Activated T-cell treated with anti-CD3 and anti-CD28 coated beads, Interleukin-2, amount 50 U/mL, for 24 hours (primary cell): Measurements from ENCODE around the gene PAFAH2.
A peak's percentile ranks its signal among the peaks of the same experiment; 100 is the strongest.

ENCODE experiments used
- DNase-seq: peaks from one replicate; pipeline ENCODE4 v3.0.0-alpha.2; 2020
- H3K27ac Mint-ChIP-seq: 2 replicates; pipeline ENCODE4 v1.8.0; 2020; ENCODE audit warnings: mild to moderate bottlenecking, mixed read lengths
- H3K27me3 Mint-ChIP-seq: 2 replicates; pipeline ENCODE4 v1.8.0; 2020; ENCODE audit warnings: mixed read lengths
- H3K36me3 Mint-ChIP-seq: 2 replicates; pipeline ENCODE4 v1.8.0; 2020; ENCODE audit warnings: low read depth, mixed read lengths
- H3K4me1 Mint-ChIP-seq: 2 replicates; pipeline ENCODE4 v1.8.0; 2020; ENCODE audit warnings: low read depth, mixed read lengths
- H3K4me3 Mint-ChIP-seq: 2 replicates; pipeline ENCODE4 v1.8.0; 2020; ENCODE audit warnings: mild to moderate bottlenecking, moderate library complexity, mixed read lengths
- H3K9me3 Mint-ChIP-seq: 2 replicates; pipeline ENCODE4 v1.8.0; 2020; ENCODE audit warnings: mixed read lengths

Gene PAFAH2

DNA sequence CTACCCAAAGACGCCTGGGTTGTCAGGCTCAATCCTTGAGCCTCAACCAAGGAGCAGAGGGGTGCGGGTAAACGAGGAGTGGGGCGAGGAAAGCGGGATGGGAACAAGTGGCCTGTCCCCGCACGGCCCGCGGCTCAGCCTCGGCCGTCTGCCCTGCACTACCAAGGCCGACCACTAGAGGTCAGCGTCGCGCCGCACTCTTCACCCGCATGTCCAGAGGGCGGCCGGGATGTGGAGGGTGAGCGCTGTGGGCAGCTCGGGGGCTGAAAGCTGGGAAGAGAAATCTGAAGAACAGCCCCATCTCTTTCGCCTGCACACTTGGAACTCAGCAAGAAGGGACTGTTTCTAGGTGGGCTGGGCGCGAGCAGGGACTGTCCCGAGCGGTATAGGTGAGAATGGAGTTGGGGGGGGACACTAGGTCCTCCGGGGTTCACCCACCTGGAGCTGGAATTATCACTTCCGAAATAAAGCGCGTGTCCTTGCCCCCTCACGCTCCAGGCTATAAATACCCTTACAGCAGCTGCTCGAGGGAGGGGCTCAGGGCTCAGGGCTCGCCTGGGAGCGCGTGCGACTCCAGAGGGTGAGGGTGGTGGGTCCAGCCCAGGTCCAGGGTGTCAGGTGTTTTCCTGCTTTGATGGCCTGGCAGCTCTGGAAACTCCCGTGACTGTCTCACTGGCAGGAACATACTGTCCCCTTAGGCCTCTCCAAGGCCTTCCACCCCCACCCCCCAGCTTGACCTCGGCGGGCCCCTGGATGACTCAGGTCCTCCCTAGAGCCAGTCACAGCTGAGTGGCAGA, 38.3 kb upstream of the PAFAH2 start:
- peaks cover 10% of the 10 kb centered on the region for H3K27me3 Mint-ChIP-seq
- H3K27ac Mint-ChIP-seq = peak overlapping the region; percentile 89
- DNase-seq = peak; percentile 91
- H3K4me1 Mint-ChIP-seq = peaks cover 23% of the 10 kb centered on the region
- H3K4me3 Mint-ChIP-seq = peak overlapping the region; percentile 87
- H3K9me3 Mint-ChIP-seq = no peaks in the 10 kb centered on the region
- H3K36me3 Mint-ChIP-seq = peaks cover 3% of the 10 kb centered on the region

DNA sequence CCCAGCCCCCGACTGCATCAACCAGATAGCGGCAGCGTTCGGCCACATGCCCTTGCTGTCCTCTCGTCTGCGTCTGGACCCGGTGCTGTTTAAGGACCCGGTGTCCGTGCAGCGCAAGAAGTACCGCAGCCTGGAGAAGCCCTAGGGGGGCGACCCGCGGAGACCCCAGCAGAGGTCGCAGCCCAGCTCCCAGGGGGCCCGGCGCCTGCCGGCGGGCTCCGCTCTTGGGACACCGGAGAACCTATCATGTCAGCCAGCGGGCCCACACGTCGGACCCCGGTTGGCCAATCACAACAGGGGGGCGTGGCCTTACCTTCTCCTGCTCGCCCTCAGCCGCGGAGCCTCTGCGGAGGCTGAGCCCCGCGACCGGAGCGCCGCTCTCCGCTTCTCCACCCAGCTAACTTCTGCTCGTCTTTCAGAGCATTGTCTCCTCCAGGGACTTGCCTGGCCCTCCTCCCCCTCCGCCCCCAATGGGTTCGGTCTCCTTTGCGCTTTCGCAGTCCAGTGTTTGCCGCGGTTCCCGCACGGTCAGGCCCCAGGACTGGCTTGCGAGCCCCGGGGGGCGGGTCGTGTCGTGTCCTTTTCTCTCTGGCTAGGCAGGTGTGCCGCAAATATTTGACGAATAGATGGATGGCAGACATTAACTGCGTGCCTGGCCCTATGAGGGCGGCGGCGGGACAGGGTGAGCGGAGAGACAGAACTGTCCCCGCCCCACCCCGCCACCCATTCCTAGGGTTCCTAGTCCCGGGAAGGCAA, 37.5 kb upstream of the PAFAH2 start:
- Mint-ChIP-seq H3K36me3 (peaks cover 3% of the 10 kb centered on the region), H3K4me3 (peak overlapping the region; percentile 87), H3K9me3 (no peaks in the 10 kb centered on the region), H3K27me3 (peaks cover 10% of the 10 kb centered on the region), H3K4me1 (peaks cover 23% of the 10 kb centered on the region), H3K27ac (peak overlapping the region; percentile 89)
- peak; percentile 91 for DNase-seq

DNA sequence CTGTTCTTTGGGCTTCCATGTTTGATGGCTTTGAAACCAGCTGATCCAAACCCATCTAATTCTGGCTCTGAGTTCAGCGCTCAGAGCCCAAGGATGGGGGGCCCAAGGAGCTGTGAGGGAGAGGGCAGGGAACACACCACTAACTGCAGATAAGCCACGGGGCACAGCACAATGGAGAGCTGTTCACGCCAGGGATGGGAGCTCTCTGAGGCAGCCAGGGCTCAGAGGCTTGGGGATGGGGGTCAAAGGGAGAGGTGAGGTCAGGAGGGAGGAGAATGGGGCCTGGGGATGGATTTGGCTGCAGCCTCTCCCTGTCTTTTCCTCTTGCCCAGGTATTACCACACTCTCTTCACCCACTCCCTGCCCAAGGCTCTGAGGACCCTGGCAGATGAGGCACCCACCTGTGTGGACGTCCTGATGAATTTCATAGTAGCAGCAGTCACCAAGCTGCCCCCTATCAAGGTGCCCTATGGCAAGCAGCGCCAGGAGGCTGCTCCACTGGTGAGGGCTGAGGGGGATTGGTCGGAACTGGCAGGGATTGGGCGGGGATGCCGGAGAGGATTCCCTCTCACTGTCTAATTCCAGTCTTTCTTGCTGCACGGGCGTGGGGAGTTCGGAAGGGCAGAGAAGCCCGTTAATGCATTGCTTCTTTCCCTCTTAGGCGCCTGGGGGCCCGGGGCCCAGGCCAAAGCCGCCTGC, 36.8 kb upstream of the PAFAH2 start:
- Mint-ChIP-seq H3K4me3 (peak overlapping the region; percentile 87), H3K27ac (peak overlapping the region; percentile 64), H3K36me3 (peaks cover 3% of the 10 kb centered on the region), H3K27me3 (peaks cover 10% of the 10 kb centered on the region), H3K4me1 (peaks cover 23% of the 10 kb centered on the region), H3K9me3 (no peaks in the 10 kb centered on the region)
- no peak for DNase-seq

DNA sequence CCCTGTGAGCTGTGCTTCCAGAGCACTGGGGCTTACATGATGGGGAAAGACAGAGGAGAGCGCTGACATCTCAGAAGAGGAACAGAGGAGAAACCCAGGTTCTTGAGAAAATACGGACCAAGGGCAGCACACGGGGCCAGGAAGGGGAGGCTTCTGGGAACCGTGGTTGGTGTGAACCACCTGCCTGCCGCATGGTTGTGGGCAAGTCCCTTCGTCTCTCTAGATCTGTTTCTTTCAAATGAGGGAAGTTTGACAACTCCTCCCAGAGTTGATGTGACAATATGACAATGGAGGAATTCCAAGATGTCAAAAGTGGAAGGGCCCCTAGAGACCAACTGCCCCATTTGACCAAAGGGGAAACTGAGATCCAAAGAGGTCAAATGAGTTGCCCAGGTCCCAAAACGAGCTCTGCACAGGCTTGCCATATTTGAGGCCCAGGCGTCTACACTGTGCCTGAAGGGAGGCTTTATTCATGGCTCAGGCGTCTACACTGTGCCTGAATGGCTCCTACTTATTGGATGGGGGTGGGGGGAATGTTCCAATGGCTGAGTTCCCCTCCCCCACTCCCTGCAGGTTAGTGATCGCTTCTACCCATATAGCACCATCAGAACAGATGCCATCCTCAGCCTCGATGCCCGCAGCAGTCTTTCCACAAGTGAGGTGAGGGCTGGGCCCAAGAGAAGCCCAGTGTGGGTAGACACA, 34.9 kb upstream of the PAFAH2 start:
- H3K27ac Mint-ChIP-seq = no peak overlapping the region
- no peak overlapping the region for H3K4me3 Mint-ChIP-seq
- H3K27me3 Mint-ChIP-seq = peaks cover 10% of the 10 kb centered on the region
- H3K4me1 Mint-ChIP-seq = peaks cover 25% of the 10 kb centered on the region
- H3K36me3 Mint-ChIP-seq = peaks cover 3% of the 10 kb centered on the region
- no peaks in the 10 kb centered on the region for H3K9me3 Mint-ChIP-seq
- DNase-seq = no peak

DNA sequence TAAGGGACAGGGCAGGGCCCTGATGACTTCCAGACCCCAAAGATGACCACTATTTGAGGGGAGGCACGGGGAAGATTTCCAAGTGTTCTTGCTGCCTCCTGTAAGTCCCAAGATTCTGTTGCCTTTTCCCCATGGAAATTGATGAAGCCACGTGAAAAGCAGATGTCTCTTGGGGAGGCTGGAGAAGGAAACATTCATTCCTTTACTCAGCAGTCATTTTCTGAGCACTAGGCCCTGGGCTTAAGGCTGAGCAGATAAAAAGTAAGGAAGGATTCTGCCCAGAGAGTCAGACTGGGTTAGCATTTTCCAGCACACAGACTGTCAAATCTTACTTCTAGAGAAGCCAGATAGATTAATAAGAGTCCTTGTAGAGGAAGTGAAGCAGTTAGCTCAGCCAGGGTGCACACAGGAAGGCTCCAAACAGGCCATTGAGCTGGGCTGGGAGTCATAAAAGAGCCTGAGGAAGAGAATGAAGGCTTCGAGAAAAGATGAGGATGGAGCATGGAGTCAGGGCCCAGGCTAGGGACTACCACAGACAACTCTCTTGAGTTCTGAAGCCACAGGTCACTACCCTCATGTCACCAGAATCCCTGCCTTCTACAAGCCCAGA, 33.9 kb upstream of the PAFAH2 start:
- H3K4me1 Mint-ChIP-seq = peaks cover 26% of the 10 kb centered on the region
- no peaks in the 10 kb centered on the region for H3K9me3 Mint-ChIP-seq
- H3K4me3 Mint-ChIP-seq = no peak overlapping the region
- DNase-seq = no peak
- peaks cover 10% of the 10 kb centered on the region for H3K27me3 Mint-ChIP-seq
- H3K27ac Mint-ChIP-seq = no peak overlapping the region
- peaks cover 3% of the 10 kb centered on the region for H3K36me3 Mint-ChIP-seq

DNA sequence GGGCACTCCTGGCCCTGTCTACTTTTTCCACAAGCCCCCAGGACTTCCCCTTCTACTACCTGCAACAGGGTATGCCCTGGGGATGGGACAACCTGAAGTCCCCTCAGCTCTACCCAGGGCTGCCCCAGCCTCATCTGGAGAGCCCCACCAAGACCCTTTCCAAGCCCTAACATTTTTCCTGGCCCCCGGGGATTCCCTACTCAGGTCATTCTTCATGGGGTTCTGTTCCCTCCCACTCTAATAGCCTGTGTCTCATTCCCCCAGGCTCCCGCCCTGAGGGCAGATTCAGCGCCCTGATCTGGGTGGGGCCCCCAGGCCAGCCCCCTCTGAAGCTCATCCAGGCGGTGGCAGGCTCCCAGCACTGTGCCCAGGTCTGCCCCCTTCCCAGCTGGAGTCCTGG, 33.3 kb upstream of the PAFAH2 start:
- Mint-ChIP-seq H3K27ac (no peak overlapping the region), H3K27me3 (peaks cover 10% of the 10 kb centered on the region), H3K4me3 (no peak overlapping the region), H3K36me3 (peaks cover 3% of the 10 kb centered on the region), H3K4me1 (peaks cover 21% of the 10 kb centered on the region), H3K9me3 (no peaks in the 10 kb centered on the region)
- DNase-seq = no peak

DNA sequence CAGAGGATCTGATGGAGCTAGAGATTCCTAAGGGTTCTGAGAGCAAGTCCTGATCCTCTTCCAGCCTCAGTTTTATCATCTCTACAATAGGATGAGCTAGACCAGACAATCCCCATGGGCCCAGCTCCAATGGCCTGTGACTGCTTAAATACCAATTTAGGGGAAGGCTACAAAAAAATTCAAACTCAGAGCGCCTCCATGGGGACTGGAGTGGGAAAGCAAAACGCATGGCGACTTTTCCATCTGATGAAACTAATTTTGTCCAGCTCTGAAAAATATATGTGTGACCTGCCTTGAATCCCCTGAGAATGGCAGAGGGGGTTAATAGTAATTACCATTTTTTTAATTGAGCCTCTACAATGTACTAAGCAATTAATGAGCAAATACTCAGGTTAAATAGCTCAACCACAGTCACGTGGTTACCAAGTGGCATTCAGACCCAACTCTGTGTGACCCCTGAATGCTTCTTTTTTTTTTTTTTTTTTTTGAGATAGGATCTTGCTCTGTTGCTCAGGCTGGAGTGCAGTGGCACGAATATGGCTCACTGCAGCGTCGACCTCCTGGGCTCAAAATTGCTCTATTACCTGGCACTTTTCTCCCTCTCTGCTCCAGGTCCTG, 32.1 kb upstream of the PAFAH2 start:
- no peaks in the 10 kb centered on the region for H3K36me3 Mint-ChIP-seq
- no peaks in the 10 kb centered on the region for H3K9me3 Mint-ChIP-seq
- H3K27me3 Mint-ChIP-seq = peaks cover 10% of the 10 kb centered on the region
- no peak overlapping the region for H3K4me3 Mint-ChIP-seq
- no peak overlapping the region for H3K27ac Mint-ChIP-seq
- DNase-seq = no peak
- H3K4me1 Mint-ChIP-seq = peaks cover 11% of the 10 kb centered on the region

DNA sequence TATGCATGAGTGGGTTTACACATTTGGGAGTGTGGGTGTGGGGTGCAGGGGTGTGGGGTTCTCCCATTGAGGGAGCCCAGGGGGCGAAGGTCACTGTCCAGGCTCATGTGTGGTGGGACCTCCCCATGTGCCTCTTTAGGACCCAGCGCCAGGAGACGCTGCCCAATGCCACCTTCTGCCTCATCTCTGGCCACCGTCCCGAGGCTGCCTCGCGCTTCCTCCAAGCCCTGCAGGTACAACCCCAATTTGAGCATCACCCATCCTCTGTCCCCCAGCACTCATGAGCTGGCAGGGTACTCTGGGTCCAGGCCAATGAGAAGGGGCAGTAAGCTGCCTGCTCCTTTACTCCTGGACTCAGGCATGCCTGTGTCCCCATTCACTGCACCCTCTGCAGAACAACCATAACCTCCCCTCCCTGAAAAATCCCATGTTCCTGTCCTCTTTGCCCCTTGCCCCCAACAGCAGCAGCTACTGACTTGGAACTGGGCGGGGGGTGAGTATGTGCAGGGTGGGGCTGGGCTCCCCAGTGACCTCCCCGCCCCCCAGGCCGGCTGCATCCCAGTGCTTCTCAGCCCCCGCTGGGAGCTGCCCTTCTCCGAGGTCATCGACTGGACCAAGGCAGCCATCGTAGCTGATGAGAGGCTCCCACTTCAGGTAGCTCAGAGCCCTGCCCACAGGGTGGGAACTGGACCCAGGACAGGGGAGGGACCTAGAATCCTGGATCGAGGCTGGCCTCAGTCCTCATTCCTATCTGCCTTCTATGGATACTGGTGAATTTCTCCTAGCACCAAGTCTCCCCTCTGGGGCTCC, 31.4 kb upstream of the PAFAH2 start:
- Mint-ChIP-seq H3K36me3 (no peaks in the 10 kb centered on the region), H3K4me1 (peaks cover 4% of the 10 kb centered on the region), H3K27me3 (peaks cover 4% of the 10 kb centered on the region), H3K4me3 (no peak overlapping the region), H3K27ac (no peak overlapping the region), H3K9me3 (no peaks in the 10 kb centered on the region)
- DNase-seq = no peak

DNA sequence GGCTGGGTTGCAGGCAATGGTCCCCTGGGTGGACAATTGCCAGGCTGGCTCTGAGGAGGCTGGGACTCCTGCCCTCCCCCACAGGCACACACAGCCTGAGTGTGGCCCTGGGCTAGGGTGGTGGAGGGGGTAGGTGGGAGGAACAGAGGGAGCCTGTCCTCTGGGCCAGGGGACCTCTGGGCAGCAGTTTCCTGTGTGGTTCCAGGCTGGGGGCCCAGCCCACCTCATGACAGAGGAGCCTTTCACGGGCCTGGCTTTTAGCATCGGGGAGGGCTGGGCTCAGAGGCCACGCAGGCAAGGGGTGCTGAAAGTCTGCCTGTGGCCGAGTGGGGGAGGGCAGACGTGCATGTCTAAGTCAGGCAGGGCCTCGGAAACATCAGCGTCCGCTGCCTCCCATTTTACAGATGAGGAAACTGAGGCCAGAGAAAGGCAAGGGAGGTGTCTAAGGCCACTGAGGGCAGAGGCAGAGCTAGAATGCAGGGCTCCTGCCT, 30.7 kb upstream of the PAFAH2 start:
- no peak for DNase-seq
- H3K27me3 Mint-ChIP-seq = no peaks in the 10 kb centered on the region
- H3K27ac Mint-ChIP-seq = no peak overlapping the region
- no peaks in the 10 kb centered on the region for H3K36me3 Mint-ChIP-seq
- no peaks in the 10 kb centered on the region for H3K9me3 Mint-ChIP-seq
- H3K4me3 Mint-ChIP-seq = no peak overlapping the region
- H3K4me1 Mint-ChIP-seq = peaks cover 4% of the 10 kb centered on the region

DNA sequence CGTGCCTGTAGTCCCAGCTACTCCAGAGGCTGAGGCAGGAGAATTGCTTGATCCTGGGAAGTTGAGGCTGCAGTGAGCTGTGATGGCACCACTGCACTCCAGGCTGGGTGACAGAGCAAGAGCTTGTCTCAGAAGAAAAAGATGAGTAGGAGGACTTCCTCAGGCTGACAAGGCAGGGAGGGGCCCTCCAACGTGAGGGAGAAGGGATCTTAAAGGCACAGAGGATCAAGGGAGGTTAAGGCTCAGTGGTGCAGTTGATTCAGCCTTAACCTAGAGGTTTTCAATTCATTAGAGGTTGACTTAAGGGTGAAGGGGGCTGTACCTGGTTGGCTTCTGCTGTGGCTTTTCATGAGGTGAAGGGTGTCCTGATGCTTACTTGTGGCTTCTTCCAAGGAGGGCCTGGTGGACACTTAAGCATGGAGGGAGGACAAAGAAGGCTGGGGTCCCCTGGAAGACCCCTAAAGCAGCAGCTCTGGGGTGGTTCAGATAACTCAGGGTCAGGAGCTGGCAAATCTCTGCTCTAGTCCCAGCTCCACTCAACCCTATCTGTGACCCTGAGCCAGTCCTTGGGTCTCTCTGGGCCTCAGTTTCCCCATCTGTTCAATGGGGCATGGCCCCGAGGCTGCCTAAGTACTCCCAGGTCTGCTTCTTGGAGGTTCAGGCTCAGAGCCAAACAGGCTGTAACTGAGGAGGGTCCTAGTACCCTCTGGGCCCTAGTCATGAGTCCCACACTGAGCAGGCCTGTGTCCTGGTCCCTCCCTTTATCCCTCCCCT, 30.0 kb upstream of the PAFAH2 start:
- Mint-ChIP-seq H3K4me1 (peaks cover 4% of the 10 kb centered on the region), H3K4me3 (no peak overlapping the region), H3K9me3 (no peaks in the 10 kb centered on the region), H3K27me3 (no peaks in the 10 kb centered on the region), H3K36me3 (no peaks in the 10 kb centered on the region), H3K27ac (no peak overlapping the region)
- no peak for DNase-seq

DNA sequence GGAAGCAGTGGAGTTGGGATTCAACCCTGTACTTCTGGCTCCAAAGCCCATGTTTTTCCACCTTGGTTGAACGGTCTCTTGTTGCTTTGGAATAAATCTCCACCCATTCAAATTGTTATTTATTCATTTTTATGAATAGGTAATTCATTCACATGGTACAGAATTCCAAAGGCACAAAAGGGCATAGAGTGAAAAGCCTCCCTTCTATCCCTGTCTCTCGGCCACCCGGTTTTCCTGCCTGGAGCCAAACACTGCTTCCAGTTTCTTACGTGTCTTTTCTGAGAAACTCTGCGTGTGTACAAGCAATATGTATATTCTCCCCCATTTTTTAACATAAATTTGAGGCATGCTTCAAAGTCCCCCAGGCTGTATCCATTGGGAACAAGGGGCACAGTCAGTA, 27.7 kb upstream of the PAFAH2 start:
- H3K27ac Mint-ChIP-seq = no peak overlapping the region
- H3K36me3 Mint-ChIP-seq = no peaks in the 10 kb centered on the region
- H3K4me1 Mint-ChIP-seq = peaks cover 4% of the 10 kb centered on the region
- no peak overlapping the region for H3K4me3 Mint-ChIP-seq
- H3K9me3 Mint-ChIP-seq = no peaks in the 10 kb centered on the region
- DNase-seq = no peak
- no peaks in the 10 kb centered on the region for H3K27me3 Mint-ChIP-seq

DNA sequence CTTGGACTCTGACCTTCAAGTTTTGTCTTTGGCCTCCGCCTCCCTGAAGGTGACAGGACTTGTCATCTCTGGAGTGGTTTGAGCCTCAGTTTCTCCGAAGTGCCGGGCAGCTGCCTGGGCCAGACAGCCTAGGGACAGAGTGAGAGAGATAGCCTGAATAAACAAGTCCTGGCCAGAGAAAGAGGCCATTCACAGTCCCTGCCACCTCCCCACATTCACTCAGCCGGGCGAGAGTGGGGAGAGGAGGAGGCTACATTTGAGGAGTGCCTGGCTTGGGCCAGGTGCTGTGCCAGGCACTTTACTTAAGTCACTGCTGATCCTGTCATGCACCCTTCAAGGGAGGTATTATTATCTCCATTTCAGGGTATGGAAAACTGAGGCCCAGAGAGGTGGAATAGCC, 27.2 kb upstream of the PAFAH2 start:
- no peaks in the 10 kb centered on the region for H3K36me3 Mint-ChIP-seq

More for the DNA sequence above, 27.2 kb upstream of the PAFAH2 start:
- no peak for DNase-seq
- Mint-ChIP-seq H3K9me3 (no peaks in the 10 kb centered on the region), H3K4me3 (no peak overlapping the region), H3K4me1 (peaks cover 6% of the 10 kb centered on the region), H3K27me3 (no peaks in the 10 kb centered on the region), H3K27ac (no peak overlapping the region)
